ENCODE data around the gene GALNTL6. TPM values are rescaled to one million over a fixed set of nuclear protein-coding genes. Genes with fewer than 3 reads are reported as not detected.
"Not testable (repeated sequence)": the region's sequence is repeated elsewhere in the genome, so short reads cannot be mapped to it uniquely, and the experiment has no call there.

GALNTL6 gene
- total RNA-seq, 1 donor from 2014 or later, result 0.35 TPM

DNA sequence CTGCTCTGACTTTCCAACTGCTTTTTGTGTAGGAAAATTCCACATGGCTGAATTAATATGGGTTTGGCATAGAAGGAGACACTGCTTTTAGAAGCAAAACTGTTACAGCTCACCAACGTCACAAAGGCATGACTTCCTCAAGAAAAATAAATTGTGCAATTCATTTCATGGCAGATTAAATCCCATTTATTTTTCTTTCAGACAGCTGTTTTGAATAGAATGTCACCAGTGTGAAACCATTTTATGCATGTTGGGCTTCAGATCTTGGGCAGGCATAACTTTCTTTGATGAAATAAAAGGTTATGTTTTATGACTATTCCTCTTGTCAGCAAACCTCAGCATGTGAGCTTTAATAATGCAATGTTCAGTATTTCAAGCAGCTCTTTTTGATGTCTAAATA, 542.8 kb downstream of the GALNTL6 start:
- no peak for DNase-seq (ENCODE audit: extremely low read depth, low read depth, low spot score)

DNA sequence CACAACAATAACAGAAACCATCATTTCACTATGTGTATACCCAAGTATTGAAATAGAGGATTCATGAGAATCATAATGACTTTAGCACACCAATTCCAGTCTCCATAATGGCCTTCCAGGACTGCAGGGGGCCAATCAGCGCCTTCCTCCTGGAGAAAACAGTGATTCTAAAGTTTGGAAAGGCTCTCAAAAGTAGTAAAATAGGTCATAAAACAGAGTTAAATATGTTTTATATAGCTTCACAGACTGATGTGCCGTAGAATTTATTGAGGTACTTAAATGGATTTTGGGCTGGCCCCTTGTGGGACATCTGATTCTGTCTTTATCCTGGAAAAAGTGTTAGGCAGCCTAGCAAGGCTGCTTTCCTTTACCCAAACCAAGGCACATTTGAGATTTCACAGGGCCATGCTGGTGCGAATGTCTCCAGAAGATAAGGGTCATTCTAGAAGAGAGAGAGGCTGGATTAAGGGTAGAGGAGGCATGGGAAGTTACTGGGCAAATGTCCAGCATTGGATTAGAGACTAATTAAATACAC, 543.9 kb downstream of the GALNTL6 start:
- DNase-seq (ENCODE audit: extremely low read depth, low read depth, low spot score), result no peak

DNA sequence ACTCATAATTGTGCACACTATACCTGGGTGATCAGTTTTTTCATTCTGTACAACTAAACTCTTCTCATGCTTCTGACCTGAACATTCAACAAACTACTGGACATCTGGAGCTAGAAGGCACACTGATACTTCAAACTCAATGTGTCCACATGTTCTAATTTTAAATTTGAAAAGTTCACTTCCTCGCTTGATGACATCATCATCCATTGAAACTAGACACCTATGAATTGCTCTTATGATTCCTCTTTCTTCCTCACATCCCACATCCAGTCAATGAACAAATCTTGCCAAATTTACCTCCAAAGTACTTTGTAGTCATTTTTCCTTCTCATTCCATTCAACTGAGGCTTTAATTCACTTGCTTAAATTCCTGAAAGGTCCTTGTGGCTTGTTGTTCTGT, 549.4 kb downstream of the GALNTL6 start:
- DNase-seq (ENCODE audit: extremely low read depth, low read depth, low spot score), result no peak

DNA sequence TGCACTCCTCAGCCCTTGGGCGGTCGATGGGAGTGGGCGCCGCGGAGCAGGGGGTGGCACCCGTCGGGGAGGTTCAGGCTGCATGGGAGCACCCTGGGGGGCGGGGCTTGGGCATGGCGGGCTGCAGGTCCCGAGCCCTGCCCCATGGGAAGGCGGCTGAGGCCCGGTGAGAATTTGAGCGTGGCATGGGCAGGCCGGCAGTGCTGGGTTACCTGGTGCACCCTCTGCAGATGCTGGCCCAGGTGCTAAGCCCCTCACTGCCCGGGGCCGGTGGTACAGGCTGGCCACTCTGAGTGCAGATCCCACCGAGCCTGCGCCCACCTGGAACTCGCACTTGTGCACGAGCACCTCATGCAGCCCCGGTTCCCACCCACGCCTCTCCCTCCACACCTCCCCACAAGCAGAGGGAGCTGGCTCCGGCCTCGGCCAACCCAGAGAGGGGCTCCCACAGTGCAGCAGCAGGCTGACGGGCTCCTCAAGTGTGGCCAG, 556.3 kb downstream of the GALNTL6 start:
- DNase-seq (ENCODE audit: extremely low read depth, low read depth, low spot score), result no peak

DNA sequence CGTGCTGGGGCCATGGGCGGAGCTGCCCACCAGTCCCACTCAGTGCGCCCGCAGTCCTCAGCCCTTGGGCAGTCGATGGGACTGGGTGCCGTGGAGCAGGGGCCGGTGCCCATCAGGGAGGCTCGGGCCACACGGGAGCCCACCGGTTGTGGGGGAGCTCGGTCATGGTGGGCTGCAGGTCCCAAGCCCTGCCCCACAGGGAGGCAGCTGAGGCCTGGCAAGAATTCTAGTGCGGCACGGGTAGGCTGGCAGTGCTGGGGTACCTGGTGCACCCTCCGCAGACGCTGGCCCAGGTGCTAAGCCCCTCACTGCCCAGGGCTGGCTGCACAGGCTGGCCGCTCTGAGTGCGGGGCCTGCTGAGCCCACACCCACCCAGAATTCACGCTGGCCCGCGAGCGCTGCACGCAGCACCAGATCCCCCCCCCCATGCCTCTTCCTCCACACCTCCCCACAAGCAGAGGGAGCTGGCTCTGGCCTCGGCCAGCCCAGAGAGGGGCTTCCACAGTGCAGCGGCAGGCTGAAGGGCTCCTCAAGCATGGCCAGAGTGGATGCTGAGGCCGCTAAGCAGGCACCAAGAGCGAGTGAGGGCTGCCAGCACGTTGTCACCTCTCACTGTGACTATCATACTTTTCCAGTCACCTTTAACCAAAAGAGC, 564.4 kb downstream of the GALNTL6 start:
- DNase-seq (ENCODE audit: extremely low read depth, low read depth, low spot score), result no peak

DNA sequence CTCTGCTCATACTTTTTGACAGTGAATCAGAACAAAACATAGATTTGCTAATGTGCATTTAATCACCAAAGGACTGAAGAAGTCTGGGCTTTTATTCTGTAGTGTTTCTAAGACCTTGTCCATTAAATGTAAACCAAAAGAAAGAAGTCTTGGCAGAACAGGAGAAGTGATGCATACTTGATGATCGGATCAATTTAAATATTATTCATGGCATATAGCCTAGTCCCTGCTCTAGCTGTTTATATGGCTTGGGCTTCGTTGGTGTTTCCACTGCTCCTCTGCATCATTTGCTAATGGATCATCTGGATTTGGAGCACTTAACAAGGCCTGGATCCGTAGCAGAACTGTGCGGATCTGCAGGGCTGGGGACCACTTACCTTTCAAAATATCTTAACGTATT, 566.6 kb downstream of the GALNTL6 start:
- DNase-seq (ENCODE audit: extremely low read depth, low read depth, low spot score), result no peak

DNA sequence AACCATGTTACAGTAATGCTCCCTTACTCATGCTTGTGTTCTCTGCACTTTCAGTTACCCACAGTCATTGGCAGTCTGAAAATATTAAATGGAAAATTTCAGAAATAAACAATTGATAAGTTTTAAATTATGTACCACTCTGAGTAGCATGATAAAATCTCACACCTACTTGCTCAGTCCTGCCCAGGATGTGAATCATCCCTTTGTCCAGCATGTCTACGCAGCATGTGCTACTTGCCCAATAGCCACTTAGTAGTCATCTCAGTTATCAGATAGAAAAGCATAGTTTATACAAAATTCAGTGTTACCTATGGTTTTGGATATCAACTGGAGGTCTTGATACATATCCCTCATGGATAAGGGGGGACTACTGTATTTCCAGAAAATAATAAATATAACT, 577.1 kb downstream of the GALNTL6 start:
- no peak for DNase-seq (ENCODE audit: extremely low read depth, low read depth, low spot score)

DNA sequence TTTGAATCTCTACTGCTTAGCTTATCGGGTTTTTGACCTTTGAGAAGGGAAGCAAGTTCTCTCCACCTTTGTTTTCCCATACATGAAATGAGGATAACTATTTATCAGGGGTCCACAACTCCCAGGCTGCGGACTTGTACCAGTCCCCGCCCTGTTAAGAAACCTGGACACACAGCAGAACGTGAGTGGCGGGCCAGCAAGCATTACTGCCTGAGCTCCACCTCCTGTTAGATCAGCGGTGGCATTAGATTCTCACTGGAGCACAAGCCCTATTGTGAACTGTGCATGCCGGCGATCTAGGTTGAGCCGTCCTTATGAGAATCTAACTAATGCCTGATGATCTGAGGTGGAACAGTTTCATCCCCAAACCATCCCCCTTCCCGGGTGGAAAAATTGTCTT, 579.5 kb downstream of the GALNTL6 start:
- DNase-seq (ENCODE audit: extremely low read depth, low read depth, low spot score), result no peak

DNA sequence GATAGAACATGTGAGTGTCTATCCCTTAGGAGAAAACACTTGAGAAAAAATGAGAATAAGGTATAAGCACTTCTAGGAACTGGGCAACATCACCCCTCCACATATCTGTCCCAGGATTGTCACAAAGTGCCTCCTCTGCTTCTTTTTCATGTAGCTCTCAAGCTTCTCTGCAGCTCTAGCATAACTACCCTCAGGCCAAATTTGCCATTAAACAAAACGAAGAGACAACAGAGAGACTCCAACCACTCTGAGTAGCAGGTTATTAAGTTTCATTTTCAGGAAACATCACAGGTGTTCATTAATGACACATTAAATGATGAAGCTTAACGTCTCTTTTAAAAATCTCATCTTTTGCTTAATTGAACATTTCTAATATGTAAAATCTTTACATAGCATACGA, 580.0 kb downstream of the GALNTL6 start:
- no peak for DNase-seq (ENCODE audit: extremely low read depth, low read depth, low spot score)

DNA sequence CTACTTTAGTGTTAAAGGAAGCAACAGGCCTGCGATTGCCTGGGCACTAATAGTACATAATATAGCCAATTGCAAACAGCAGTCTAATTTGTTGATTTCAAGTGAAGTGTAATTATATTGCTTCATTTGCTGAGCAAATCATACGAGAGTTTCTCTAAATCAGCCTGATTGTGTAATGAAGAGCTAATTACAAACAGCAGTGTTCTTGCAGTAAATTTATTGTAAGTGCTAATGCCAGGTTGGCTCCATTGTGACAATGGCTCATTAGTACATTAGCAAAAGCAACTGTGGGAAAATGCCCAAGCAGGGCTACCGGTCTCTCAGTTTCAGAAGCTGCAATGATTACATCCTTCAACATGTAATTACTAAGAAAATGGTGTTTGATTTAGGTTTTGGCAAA, 591.5 kb downstream of the GALNTL6 start:
- no peak for DNase-seq (ENCODE audit: extremely low read depth, low read depth, low spot score)

DNA sequence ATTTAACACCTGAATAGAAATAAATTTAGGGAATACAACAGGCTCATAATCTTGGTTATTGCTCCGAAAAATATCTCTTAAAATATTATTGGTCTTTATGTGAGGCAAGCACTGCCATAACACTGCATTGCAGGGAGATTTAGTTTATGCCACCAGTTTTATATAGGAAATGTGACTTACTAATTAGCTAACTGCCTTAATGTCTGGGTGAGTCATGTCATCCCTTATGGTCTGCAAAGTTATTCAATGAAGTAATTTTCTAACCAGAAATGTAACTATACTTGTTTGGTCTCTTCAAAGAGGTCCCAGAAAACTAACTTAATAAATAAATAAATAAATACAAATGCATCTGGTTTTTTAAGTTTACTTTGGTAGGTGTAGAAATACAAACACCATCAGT, 597.2 kb downstream of the GALNTL6 start:
- DNase-seq (ENCODE audit: extremely low read depth, low read depth, low spot score), result no peak

DNA sequence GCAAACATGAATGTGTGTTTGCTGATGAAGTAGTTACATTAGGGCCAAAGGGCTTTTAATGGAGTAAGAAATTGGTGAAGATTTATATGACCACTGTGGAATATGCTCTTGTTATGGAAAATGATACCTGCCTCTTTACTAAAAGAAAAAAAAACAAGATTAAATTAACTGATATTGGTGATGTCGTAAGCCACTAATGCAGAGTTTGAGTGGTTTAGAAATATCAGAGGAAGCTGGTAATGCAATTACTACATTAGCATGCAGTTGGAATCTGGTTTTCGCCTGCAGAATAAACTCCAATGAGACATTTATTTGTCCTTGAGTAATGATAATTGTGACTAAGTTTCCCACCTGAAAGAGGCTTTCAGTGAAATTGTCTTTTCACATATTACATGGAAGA, 597.9 kb downstream of the GALNTL6 start:
- no peak for DNase-seq (ENCODE audit: extremely low read depth, low read depth, low spot score)

DNA sequence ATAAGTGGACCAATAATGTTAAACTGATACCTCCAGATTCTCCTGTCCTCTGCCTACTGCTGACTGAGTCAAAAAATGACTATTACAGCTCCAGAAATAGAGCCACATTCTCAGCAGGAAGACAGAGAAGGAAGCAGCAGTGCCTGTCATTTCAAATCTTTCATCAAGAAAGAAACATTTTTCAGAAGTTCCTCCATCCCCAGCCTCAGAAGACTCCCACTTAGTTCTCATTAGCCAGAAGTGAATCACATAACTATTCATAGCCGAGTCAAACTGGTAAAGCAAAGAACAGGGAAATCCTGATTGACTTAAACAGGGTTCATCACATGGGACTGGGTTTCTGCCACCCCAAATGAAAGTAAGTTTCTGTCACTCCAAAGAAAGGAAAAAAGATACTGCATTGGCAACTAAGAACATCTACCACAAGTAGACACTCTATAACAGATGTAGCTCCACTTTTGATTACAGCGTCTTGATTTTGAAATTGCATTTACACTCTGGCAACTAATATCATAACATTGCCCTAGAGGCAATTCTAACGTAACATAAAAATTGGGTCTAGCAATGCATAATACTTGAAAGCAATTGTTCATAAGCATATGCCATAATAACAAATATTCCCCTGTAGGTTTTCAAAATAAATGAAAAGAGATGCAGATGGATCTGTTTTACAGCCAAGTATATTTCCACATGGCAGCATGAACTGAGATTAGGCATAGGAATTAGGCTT, 599.8 kb downstream of the GALNTL6 start:
- no peak for DNase-seq (ENCODE audit: extremely low read depth, low read depth, low spot score)

DNA sequence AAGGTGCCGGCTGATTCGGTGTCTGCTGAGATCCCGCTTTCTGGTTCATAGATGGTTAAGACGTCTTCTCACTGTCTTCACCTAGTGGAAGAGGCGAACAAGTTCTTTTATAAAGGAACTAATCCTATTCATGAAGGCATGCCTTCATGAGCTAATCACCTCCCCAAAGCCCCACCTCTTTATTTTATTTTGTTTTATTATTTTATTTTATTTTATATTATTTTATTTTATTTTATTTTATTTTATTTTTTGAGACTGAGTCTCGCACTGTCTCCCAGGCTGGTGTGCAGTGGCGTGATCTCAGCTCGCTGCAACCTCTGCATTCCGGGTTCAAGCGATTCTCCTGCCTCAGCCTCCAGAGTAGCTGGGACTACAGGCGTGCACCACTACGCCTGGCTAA, 615.8 kb downstream of the GALNTL6 start:
- not testable (repeated sequence) for DNase-seq (ENCODE audit: extremely low read depth, low read depth, low spot score)

DNA sequence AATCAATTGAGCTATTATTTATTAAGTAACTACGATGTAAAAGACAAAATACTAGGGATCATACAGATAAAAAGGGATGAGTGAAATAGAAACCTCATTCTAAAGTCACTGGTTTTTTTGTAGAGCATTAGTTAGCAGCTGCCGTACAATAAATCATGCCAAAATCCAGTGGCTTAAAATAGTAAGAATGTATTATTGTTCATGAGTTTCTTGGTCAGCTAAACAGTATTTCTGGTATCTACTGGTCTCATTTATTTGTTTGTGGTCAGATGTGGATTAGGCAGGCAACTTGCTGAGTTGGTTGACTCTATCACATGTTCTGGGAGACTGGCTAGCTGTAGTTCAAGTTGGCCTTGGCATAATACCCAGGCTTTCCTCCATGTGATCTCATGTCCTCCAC, 667.3 kb downstream of the GALNTL6 start:
- DNase-seq (ENCODE audit: extremely low read depth, low read depth, low spot score), result no peak

DNA sequence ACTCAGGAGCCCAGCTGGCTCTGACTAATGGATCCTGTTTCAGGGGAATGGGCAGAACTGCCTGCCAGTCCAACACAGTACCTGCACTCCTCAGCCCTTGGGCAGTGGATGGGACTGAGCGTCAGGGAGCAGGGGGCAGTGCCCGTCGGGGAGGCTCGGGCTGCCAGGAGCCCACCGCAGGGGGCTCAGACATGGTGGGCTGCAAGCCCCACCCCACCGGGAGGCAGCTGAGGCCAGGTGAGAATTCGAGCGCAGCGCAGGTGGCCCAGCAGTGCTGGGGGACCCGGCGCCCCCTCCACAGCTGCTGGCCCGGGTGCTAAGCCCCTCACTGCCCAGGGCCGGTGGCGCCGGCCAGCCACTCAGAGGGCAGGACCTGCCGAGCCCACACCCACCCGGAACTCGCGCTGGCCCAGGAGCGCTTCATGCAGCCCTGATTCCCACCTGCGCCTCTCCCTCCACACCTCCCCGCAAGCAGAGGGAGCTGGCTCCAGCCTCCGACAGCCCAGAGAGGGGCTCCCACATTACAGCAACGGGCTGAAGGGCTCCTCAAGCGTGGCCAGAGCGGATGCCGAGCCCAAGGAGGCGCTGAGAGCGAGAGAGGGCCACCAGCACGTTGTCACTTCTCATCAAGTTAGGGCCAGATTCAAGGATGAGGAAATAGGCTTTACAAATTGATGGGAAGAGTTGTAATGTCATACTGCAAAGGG, 668.8 kb downstream of the GALNTL6 start:
- no peak for DNase-seq (ENCODE audit: extremely low read depth, low read depth, low spot score)

DNA sequence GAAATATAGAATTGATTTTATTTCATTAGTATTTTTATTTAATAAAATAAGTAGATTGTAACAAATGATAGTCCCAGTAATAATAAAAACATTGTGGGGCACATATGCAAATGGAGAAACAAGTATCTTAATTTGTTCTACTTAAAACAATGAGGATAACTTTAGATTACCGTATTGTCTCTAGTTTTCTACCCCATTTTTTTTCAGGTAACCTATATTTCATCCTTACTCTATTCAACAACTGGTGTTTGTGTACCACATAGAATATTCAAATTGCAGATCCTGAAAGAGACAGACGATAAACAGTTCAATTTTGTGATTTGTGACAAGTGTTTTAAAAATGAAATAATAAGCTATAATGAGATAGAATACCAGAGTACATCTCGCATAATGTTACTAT, 671.8 kb downstream of the GALNTL6 start:
- DNase-seq (ENCODE audit: extremely low read depth, low read depth, low spot score), result no peak

DNA sequence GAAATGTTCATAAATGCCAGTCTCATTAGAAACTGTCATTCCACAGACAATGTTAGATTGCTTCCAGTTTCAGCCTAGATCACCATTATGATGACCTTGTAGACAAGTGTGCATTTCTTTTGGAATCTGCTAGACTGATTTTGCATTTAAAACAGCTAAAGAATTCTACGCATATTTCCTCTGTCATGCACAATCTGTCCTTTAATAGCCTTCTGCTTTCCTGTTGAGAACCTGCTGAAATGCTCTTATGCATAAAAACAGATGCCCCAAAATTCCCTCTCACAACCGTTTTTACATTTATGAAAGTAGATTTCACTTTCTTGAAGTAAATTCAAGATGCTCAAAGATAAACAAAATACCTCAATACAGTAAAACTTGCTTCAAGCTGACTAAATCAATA, 673.3 kb downstream of the GALNTL6 start:
- no peak for DNase-seq (ENCODE audit: extremely low read depth, low read depth, low spot score)

DNA sequence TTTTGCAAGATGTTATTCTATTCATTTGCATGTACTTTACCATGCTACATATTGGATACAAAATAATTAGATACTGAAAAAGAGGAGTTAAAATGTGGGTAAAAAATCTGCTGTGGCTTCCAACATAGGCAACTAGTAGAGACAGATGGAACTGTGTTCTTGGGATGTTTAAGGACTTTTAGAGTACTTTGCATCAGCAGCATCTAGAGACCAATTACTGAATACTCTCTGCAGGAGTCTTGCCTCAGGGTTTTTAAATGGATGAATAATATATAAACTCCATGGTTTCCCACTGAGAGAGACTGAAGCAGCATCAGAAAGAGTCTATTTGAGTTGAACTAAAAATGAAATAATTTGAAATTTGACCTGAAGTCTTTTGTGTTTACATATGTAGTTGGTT, 676.7 kb downstream of the GALNTL6 start:
- no peak for DNase-seq (ENCODE audit: extremely low read depth, low read depth, low spot score)

DNA sequence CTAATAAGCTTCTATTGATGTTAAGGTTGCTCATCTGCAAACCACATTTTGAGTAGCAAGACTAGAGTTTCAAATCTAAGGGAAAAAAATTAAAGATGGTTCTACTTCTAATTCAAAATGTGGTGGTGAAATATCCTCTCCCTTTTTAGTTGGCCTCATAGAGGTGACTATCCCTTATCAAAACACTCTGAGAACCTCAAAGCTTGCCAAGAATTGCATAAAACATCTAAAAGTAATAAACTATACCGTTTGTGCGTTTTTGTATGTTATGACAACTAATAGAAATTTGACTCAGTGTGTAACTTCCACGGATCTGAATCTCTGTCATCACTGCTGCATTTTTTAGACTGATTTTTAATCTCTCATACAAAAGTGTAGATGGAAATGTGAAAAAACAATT, 682.6 kb downstream of the GALNTL6 start:
- DNase-seq (ENCODE audit: extremely low read depth, low read depth, low spot score), result no peak

DNA sequence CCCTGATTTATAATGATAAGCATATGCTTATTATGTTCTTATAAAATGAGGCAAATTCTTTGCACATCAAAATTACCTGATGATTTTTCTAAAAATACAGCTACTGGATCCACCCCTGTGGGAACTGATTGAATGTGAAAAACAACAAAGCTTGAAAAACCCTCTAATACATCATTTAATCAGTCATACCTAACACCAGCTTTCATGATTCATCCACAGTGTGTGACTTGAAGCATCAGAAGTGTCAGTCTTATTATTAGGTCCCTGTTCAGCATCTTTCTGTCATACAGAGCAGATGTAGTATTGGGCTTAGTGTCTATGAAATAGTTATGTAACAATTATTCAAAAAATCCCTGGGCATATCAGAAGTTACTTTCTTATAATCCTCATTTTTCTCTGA, 684.1 kb downstream of the GALNTL6 start:
- no peak for DNase-seq (ENCODE audit: extremely low read depth, low read depth, low spot score)

DNA sequence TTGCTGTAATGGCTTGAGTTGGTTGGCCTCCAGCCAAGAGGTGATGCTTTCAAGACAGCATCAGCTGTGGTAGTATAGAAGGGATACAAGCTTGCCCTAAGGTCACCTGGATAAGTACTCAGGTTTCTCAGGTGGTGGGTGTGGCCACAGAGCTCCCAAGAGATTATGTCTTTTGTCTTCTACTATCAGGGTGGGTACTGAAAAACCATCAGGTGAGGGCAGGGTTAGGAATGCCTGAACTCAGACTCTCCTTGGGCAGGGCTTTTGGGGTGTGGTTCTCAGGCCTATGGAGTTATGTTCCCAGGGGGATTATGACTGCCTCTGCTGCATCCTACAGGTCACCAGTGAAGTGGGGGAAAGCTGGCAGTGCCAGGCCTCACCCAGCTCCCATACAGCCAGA, 700.8 kb downstream of the GALNTL6 start:
- DNase-seq (ENCODE audit: extremely low read depth, low read depth, low spot score), result no peak

Data from glomerular endothelial cell (primary cell).